Bronchial epithelial cell (primary cell): Measurements from ENCODE around the gene TM4SF18. TPM values are rescaled to one million over a fixed set of nuclear protein-coding genes. Genes with fewer than 3 reads are reported as not detected.

ENCODE experiments used
- DNase-seq: peaks from one replicate; pipeline ENCODE4 v3.0.0-alpha.2; 2010; ENCODE audit warnings: low read depth
- FAIRE-seq: peaks from 2 replicates; lab custom pipeline; 2011; peaks lifted over from hg19 to GRCh38; lab: Jason Lieb, UNC
- H3K27me3 ChIP-seq: 2 replicates; pipeline ENCODE4 v1.5.1; 2011; ENCODE audit warnings: low read length; ENCODE audit not compliant: control insufficient read depth, insufficient read depth
- H3K36me3 ChIP-seq: 2 replicates; pipeline ENCODE4 v1.5.1; 2011; ENCODE audit warnings: low read length; ENCODE audit not compliant: control insufficient read depth, insufficient read depth
- H3K4me3 ChIP-seq: 2 replicates; pipeline ENCODE4 v1.5.1; 2011; ENCODE audit warnings: mild to moderate bottlenecking, low read depth, low read length, control low read depth
- CTCF ChIP-seq: IDR thresholded peaks from 2 replicates; pipeline ENCODE4 v1.5.1; 2011; ENCODE audit warnings: mild to moderate bottlenecking, moderate library complexity, low read length, control low read depth, inconsistent platforms; ENCODE audit not compliant: insufficient read depth, severe bottlenecking
- total RNA-seq: library from RNA; depleted of rRNA; stranded (reverse); fragments of >200 nt; gene quantifications from 2 replicates; pipeline ENCODE4 v1.2.1, GENCODE V29; 2014

TM4SF18 gene
- total RNA-seq, 1 donor from 2014 or later, result not detected

GRCh38 chr3:149369991-149370866 lies 36.8 kb upstream of the TM4SF18 start:
- no peak for FAIRE-seq
- no peak for TF ChIP-seq CTCF
- DNase-seq, result peak; percentile 42
- Histone ChIP-seq H3K4me3 (no peak overlapping the region), H3K27me3 (no peaks in the 10 kb centered on the region), H3K36me3 (peaks cover 5% of the 10 kb centered on the region)

- DNase-seq (no peak), FAIRE-seq (no peak)
- TF ChIP-seq CTCF, result no peak
- no peak overlapping the region for H3K4me3 ChIP-seq
- H3K36me3 ChIP-seq, result peaks cover 5% of the 10 kb centered on the region
- H3K27me3 ChIP-seq, result no peaks in the 10 kb centered on the region
These were observed 35.5 kb upstream of the TM4SF18 start for GRCh38 chr3:149368674-149369497.

- no peaks in the 10 kb centered on the region for H3K27me3 ChIP-seq
- no peak overlapping the region for H3K4me3 ChIP-seq
- peak; percentile 10 for TF ChIP-seq CTCF
- H3K36me3 ChIP-seq, result peaks cover 5% of the 10 kb centered on the region
- peak; percentile 56 for DNase-seq
- no peak for FAIRE-seq
These were observed 34.8 kb upstream of the TM4SF18 start for GRCh38 chr3:149368201-149368673.

GRCh38 chr3:149366941-149367840 lies 33.8 kb upstream of the TM4SF18 start:
- peak; percentile 99 for DNase-seq
- H3K36me3 ChIP-seq, result peaks cover 2% of the 10 kb centered on the region
- H3K4me3 ChIP-seq, result no peak overlapping the region
- no peak for TF ChIP-seq CTCF
- FAIRE-seq, result no peak
- no peaks in the 10 kb centered on the region for H3K27me3 ChIP-seq

GRCh38 chr3:149366031-149366430 lies 32.6 kb upstream of the TM4SF18 start:
- no peaks in the 10 kb centered on the region for H3K27me3 ChIP-seq
- no peak for TF ChIP-seq CTCF

More at GRCh38 chr3:149366031-149366430, 32.6 kb upstream of the TM4SF18 start:
- FAIRE-seq, result no peak
- Histone ChIP-seq H3K4me3 (no peak overlapping the region), H3K36me3 (peaks cover 2% of the 10 kb centered on the region)
- peak; percentile 80 for DNase-seq
